ENCODE data around the gene ZNF385A.

Gene ZNF385A

DNA sequence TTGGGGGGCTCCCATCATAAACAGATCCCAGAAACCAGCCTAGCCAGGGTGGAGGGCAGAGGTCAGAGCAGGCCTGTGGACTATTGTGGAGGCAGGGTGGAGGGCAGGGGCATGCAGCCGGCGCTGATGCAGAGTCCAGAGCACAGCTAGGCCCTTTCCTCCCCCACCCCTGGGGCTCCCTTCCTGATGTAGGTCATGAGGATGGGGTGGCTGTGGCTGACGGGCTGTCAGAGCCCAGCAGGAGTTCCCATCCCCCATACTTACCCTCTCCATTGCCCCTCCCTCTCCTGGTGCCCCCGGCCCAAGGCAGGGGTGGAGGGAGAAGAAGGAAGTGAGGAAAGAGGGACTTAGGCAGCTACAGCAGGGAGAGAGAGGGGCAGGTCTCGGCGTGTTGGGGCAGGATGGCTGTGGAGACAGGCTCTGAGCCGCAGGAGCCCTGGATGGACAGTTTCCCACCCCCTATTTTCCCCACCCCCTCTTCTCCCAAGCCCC is 5.7 kb upstream of the ZNF385A start:
- Histone ChIP-seq H3K4me3 (replicated peaks; ENCODE audit: low read depth, low read length) (peak overlapping the region; percentile 66), H3K36me3 (ENCODE audit: control insufficient read depth, insufficient read depth, low read length) (no peaks in the 10 kb centered on the region), H3K27me3 (replicated peaks; ENCODE audit: control insufficient read depth, insufficient read depth, low read length) (no peaks in the 10 kb centered on the region)
- no peak for DNase-seq (ENCODE audit: extremely low read depth, insufficient read length)
- TF ChIP-seq, protein P1, sequence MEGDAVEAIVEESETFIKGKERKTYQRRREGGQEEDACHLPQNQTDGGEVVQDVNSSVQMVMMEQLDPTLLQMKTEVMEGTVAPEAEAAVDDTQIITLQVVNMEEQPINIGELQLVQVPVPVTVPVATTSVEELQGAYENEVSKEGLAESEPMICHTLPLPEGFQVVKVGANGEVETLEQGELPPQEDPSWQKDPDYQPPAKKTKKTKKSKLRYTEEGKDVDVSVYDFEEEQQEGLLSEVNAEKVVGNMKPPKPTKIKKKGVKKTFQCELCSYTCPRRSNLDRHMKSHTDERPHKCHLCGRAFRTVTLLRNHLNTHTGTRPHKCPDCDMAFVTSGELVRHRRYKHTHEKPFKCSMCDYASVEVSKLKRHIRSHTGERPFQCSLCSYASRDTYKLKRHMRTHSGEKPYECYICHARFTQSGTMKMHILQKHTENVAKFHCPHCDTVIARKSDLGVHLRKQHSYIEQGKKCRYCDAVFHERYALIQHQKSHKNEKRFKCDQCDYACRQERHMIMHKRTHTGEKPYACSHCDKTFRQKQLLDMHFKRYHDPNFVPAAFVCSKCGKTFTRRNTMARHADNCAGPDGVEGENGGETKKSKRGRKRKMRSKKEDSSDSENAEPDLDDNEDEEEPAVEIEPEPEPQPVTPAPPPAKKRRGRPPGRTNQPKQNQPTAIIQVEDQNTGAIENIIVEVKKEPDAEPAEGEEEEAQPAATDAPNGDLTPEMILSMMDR (IDR thresholded peaks at IDR 0.05; ENCODE audit: insufficient read depth, low read length, poor library complexity, severe bottlenecking) = no peak

DNA sequence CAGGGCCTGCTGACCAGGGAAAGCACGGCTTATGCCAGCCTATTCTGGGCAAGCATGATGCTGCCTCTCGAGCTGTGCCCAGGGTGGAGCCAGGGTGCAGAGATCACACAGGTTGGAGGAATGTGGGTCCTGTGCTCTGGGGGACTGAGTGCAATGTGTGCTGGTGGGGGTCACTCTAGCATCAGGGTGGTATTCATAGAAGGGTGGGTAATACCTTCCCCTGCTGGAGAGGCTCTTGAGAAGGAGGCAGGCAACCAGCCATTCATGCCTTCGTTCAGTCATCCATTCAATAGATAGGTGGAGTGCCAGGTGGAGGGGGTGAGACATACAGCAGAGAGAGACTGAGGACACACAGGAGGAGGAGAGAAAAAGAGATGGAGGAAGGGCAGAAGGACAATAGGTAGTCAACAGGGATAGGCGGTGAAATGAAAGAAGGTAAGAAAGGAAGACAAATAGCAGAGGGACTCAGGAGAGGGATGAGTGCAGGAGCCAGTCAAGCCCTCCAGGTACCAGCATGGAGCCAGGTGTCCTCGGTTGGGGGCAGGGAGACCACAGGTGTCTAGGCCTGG is 5.2 kb upstream of the ZNF385A start:
- TF ChIP-seq, protein P1 (IDR thresholded peaks at IDR 0.05; ENCODE audit: insufficient read depth, low read length, poor library complexity, severe bottlenecking) = no peak
- no peaks in the 10 kb centered on the region for H3K27me3 ChIP-seq (replicated peaks; ENCODE audit: control insufficient read depth, insufficient read depth, low read length)
- DNase-seq (ENCODE audit: extremely low read depth, insufficient read length) = no peak
- H3K36me3 ChIP-seq (ENCODE audit: control insufficient read depth, insufficient read depth, low read length) = no peaks in the 10 kb centered on the region
- H3K4me3 ChIP-seq (replicated peaks; ENCODE audit: low read depth, low read length) = peak overlapping the region; percentile 66; the same call in 1 of the 2 replicates

DNA sequence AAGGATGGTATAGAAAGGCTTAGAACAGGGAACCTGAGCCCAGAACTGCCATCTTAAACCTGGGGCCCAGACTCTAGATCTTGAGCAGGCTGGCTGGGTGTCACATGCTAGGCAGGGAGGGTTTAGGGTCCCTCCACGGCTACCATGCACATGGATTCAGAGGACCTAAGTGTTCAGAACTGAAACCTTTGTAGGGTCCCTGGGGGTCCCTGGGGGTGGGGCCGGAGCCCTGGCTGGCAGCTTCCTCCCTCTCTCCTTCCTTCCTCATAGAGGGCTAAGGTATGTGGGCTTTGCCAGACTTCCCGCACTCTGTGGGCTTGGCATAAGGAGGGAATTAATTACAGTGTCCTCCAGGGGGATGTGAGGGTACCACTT is 4.6 kb upstream of the ZNF385A start:
- Histone ChIP-seq H3K36me3 (ENCODE audit: control insufficient read depth, insufficient read depth, low read length) (no peaks in the 10 kb centered on the region), H3K27me3 (replicated peaks; ENCODE audit: control insufficient read depth, insufficient read depth, low read length) (no peaks in the 10 kb centered on the region), H3K4me3 (replicated peaks; ENCODE audit: low read depth, low read length) (no peak overlapping the region)
- TF ChIP-seq, protein P1 (IDR thresholded peaks at IDR 0.05; ENCODE audit: insufficient read depth, low read length, poor library complexity, severe bottlenecking) = no peak
- DNase-seq (ENCODE audit: extremely low read depth, insufficient read length) = no peak

DNA sequence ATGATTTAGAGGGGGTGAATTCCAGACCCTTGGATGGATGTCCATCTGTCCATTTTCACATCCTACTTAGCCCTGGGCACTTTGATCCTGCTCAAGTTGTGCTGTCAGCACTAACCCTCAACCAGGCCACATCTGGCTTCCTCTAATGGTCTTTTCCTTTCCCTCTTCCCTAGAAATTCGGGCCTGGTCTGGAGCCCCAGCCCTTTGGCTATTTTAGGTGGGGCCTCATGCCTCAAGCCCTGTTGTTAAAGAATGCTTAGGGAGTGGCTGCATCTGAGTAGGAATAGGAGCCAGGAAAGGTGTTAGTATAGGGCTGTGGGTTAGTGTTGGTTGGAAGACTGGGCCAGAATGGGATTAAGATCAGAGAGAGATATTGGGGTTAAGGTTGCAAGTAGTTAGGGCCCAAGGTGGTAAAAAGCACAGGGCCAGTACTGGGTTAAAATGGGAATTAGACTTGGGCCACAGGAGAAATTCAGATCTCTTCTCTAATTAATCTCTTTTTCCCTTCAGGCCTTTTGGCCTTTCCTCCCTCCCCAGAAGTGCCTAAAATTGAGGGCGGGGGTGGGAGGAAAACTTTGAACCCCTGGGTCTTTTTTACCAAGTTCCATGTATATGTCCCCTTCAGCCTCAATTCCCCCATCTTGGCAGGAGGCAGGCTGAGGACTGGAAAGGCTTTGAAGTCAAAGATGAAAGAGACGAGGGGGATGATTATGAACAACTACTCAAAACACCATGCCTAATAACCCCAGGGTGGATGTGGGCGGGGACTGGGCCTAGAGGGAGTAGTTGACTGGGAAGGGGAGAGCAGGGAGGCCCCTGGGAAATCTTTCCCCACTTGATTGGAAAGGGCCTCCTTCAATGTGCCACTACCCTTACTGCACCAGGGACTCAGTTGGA is 4.0 kb upstream of the ZNF385A start:
- Histone ChIP-seq H3K27me3 (replicated peaks; ENCODE audit: control insufficient read depth, insufficient read depth, low read length) (no peaks in the 10 kb centered on the region), H3K4me3 (replicated peaks; ENCODE audit: low read depth, low read length) (no peak overlapping the region), H3K36me3 (ENCODE audit: control insufficient read depth, insufficient read depth, low read length) (no peaks in the 10 kb centered on the region)
- DNase-seq (ENCODE audit: extremely low read depth, insufficient read length) = no peak
- TF ChIP-seq, protein P1 (IDR thresholded peaks at IDR 0.05; ENCODE audit: insufficient read depth, low read length, poor library complexity, severe bottlenecking) = no peak

- TF ChIP-seq, protein P1 (IDR thresholded peaks at IDR 0.05; ENCODE audit: insufficient read depth, low read length, poor library complexity, severe bottlenecking) = no peak
- no peaks in the 10 kb centered on the region for H3K27me3 ChIP-seq (replicated peaks; ENCODE audit: control insufficient read depth, insufficient read depth, low read length)
- no peak overlapping the region for H3K4me3 ChIP-seq (replicated peaks; ENCODE audit: low read depth, low read length)
- no peaks in the 10 kb centered on the region for H3K36me3 ChIP-seq (ENCODE audit: control insufficient read depth, insufficient read depth, low read length)
- no peak for DNase-seq (ENCODE audit: extremely low read depth, insufficient read length)
Measured at GRCh38 chr12:54387114-54387467, 2.6 kb upstream of the ZNF385A start.
